ENCODE data around the gene RPL14.

DNA sequence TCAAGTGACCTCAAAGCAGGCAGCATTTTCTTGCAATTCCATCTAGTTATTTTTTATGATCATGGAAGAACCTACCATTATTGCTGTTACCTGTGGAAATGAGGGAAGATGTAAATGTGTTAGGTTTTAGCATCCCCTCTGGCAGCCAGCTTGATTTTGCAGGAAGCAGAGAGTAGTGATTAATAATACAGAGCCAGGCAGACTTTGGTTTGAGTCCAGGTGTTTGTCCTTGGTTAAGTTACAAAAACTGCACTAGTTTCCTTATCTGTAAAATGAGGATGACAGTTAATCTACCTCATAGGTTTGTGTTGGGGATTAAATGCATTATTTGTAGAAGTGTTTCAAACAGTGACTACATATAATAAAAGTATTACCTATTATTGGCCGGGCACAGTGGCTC is 60.9 kb downstream of the RPL14 start:
- TF ChIP-seq CTCF (IDR thresholded peaks at IDR 0.05), result no peak
- no peak for TF ChIP-seq ZFX (IDR thresholded peaks at IDR 0.05; ENCODE audit: borderline replicate concordance)

Measured in 22Rv1 (cell line).